MM.1S (cell line): Measurements from ENCODE around the gene TPT1.
"Not testable (repeated sequence)": the region's sequence is repeated elsewhere in the genome, so short reads cannot be mapped to it uniquely, and the experiment has no call there.

ENCODE experiments used
- EZH2 ChIP-seq: fragments of 300-600 bp; sonication (generic); optimal IDR thresholded peaks from 2 replicates; pipeline ENCODE3; 2017; ENCODE audit warnings: low read depth, mild to moderate bottlenecking, antibody characterized with exemption, low read length, mixed read lengths
- EZH2phosphoT487 ChIP-seq: fragments of 300-600 bp; sonication (generic); IDR thresholded peaks from 2 replicates; pipeline ENCODE4 v1.6.1; 2018; ENCODE audit warnings: antibody characterized with exemption, low read length

GRCh38 chr13:45386892-45387575 lies 46.1 kb upstream of the TPT1 start:
- not testable (repeated sequence) for TF ChIP-seq EZH2phosphoT487, EZH2
